Measurements from ENCODE around the gene KSR2. TPM values are rescaled to one million over a fixed set of nuclear protein-coding genes. Genes with fewer than 3 reads are reported as not detected.

KSR2 gene
- total RNA-seq, 1 experiment from 2014 or later, result 1.3 TPM

- no peak overlapping the region for H4K91ac ChIP-seq (ENCODE audit: insufficient read length, low read depth, low read length)
- H2BK15ac ChIP-seq (ENCODE audit: low read depth, low read length), result no peak overlapping the region
- H3K27me3 Mint-ChIP-seq (ENCODE audit: low read depth), result no peaks in the 10 kb centered on the region; the same call in 1 of the 2 replicates
- H3K4me3 Mint-ChIP-seq, result no peak overlapping the region; a peak in 1 of 5 replicates
- H3K27ac ChIP-seq (ENCODE audit: insufficient read length, low read depth, low read length), result no peak overlapping the region
- WGBS (ENCODE audit: extremely low coverage, insufficient read length, low lambda C conversion rate), result no CpG with 5 or more reads among the region's 2 CpGs
- H2BK5ac ChIP-seq (ENCODE audit: insufficient read length, low read length), result no peak overlapping the region
- H2AFZ ChIP-seq (ENCODE audit: low read length), result no peak overlapping the region
- no peaks in the 10 kb centered on the region for H3K79me1 ChIP-seq (ENCODE audit: insufficient read depth, low read depth, low read length, poor library complexity, severe bottlenecking)
- no peak for TF ChIP-seq CTCF (conservative IDR thresholded peaks at IDR 0.05)
- no peak overlapping the region for H2AK5ac ChIP-seq (ENCODE audit: insufficient read length, low read length)
- no peak overlapping the region for H4K5ac ChIP-seq (ENCODE audit: insufficient read length, low read depth, low read length)
- H3K27me3 ChIP-seq (ENCODE audit: insufficient read depth, low read length), result no peaks in the 10 kb centered on the region
- no peak overlapping the region for H3K4ac ChIP-seq (ENCODE audit: low read depth, low read length)
- H3K27ac Mint-ChIP-seq, result no peak overlapping the region; a peak in 1 of 7 replicates
- DNase-seq, result no peak
- H3K4me1 ChIP-seq (ENCODE audit: insufficient read depth, low read length), result no peaks in the 10 kb centered on the region; the same call in 1 of the 2 replicates
- peaks cover 10 to 13% of the 10 kb centered on the region in 2 experiments for H3K4me1 Mint-ChIP-seq
- H2BK12ac ChIP-seq (ENCODE audit: insufficient read length, low read depth, low read length), result no peak overlapping the region
- H3T11ph ChIP-seq (ENCODE audit: low read length), result no peak overlapping the region
- H3K4me2 ChIP-seq (ENCODE audit: insufficient read depth, insufficient read length, low read length), result no peak overlapping the region
- no peak overlapping the region for H3K18ac ChIP-seq (ENCODE audit: insufficient read length, low read depth, low read length)
- no peaks in the 10 kb centered on the region for H3K23me2 ChIP-seq (ENCODE audit: insufficient read length, low read depth, low read length, poor library complexity, severe bottlenecking)
- H3K14ac ChIP-seq (ENCODE audit: insufficient read depth, low read length), result no peak overlapping the region
- no peak overlapping the region for H2BK120ac ChIP-seq (ENCODE audit: low read depth, low read length, poor library complexity, severe bottlenecking)
- H3K23ac ChIP-seq (ENCODE audit: insufficient read length, low read depth, low read length), result no peak overlapping the region
- H3K9ac ChIP-seq (ENCODE audit: extremely low read depth, insufficient read length, low read length), result no peak overlapping the region
- H2BK20ac ChIP-seq (ENCODE audit: low read depth, low read length, poor library complexity, severe bottlenecking), result no peak overlapping the region
- no peak overlapping the region for H3K56ac ChIP-seq (ENCODE audit: insufficient read length, low read depth, low read length)
- no peaks in the 10 kb centered on the region for H4K20me1 ChIP-seq (ENCODE audit: control insufficient read depth, insufficient read depth, insufficient read length)
- H3K36me3 Mint-ChIP-seq (ENCODE audit: insufficient read depth in 1 of 3, low read depth in 3 of 3), result no peaks in the 10 kb centered on the region
- no peaks in the 10 kb centered on the region for H3K9me3 Mint-ChIP-seq
- H3K79me2 ChIP-seq (ENCODE audit: insufficient read depth, low read length), result no peaks in the 10 kb centered on the region
- no peaks in the 10 kb centered on the region for H3K9me3 ChIP-seq (ENCODE audit: control insufficient read depth, low read depth, low read length)
- H4K8ac ChIP-seq (replicated peaks; ENCODE audit: insufficient read length, low read depth, low read length), result no peak overlapping the region
Measured at GRCh38 chr12:117574655-117575054, 394.1 kb downstream of the KSR2 start.

All from H9 (cell line).